ENCODE measurements around the gene VEGFA. TPM values are rescaled to one million over a fixed set of nuclear protein-coding genes. Genes with fewer than 3 reads are reported as not detected.

VEGFA gene
- total RNA-seq, 4 donors from 2014 or later = 81.0 to 247 (median 156) TPM

GRCh38 chr6:43793154-43793874 lies 23.3 kb downstream of the VEGFA start:
- TF ChIP-seq CTCF (IDR thresholded peaks at IDR 0.05) = no peak
- TF ChIP-seq POLR2A (IDR thresholded peaks at IDR 0.05) = no peak
- no peaks in the 10 kb centered on the region for H3K27me3 ChIP-seq
- H3K9me3 ChIP-seq = no peaks in the 10 kb centered on the region
- intact Hi-C loops (cut with DNase I; ENCODE audit: low total_unique reads) = no loop called here
- no peak for DNase-seq
- no peaks in the 10 kb centered on the region for H3K36me3 ChIP-seq
- no peak overlapping the region for H3K27ac ChIP-seq
- no peaks in the 10 kb centered on the region for H3K4me1 ChIP-seq
- no peak overlapping the region for H3K4me3 ChIP-seq

GRCh38 chr6:43793875-43794242 lies 23.8 kb downstream of the VEGFA start:
- Histone ChIP-seq H3K27me3 (no peaks in the 10 kb centered on the region), H3K9me3 (no peaks in the 10 kb centered on the region), H3K4me1 (no peaks in the 10 kb centered on the region), H3K4me3 (no peak overlapping the region), H3K27ac (no peak overlapping the region), H3K36me3 (no peaks in the 10 kb centered on the region)
- intact Hi-C loops (cut with DNase I; ENCODE audit: low total_unique reads) = no loop called here
- TF ChIP-seq CTCF (IDR thresholded peaks at IDR 0.05) = no peak
- no peak for TF ChIP-seq POLR2A (IDR thresholded peaks at IDR 0.05)
- no peak for DNase-seq

GRCh38 chr6:43795421-43795820 lies 25.4 kb downstream of the VEGFA start:
- no peaks in the 10 kb centered on the region for H3K27me3 ChIP-seq
- DNase-seq = no peak
- H3K4me1 ChIP-seq = no peaks in the 10 kb centered on the region
- no peaks in the 10 kb centered on the region for H3K36me3 ChIP-seq
- H3K9me3 ChIP-seq = no peaks in the 10 kb centered on the region
- TF ChIP-seq POLR2A (IDR thresholded peaks at IDR 0.05) (no peak), CTCF (IDR thresholded peaks at IDR 0.05) (no peak)
- H3K27ac ChIP-seq = no peak overlapping the region
- no peak overlapping the region for H3K4me3 ChIP-seq
- intact Hi-C loops (cut with DNase I; ENCODE audit: low total_unique reads) = no loop called here

- no peak for DNase-seq
- no peak for TF ChIP-seq CTCF (IDR thresholded peaks at IDR 0.05)
- TF ChIP-seq POLR2A (IDR thresholded peaks at IDR 0.05) = no peak
- H3K27me3 ChIP-seq = no peaks in the 10 kb centered on the region
- no peaks in the 10 kb centered on the region for H3K9me3 ChIP-seq
- intact Hi-C loops (cut with DNase I; ENCODE audit: low total_unique reads) = no loop called here
- no peak overlapping the region for H3K4me3 ChIP-seq
- no peak overlapping the region for H3K27ac ChIP-seq
- H3K4me1 ChIP-seq = no peaks in the 10 kb centered on the region
- no peaks in the 10 kb centered on the region for H3K36me3 ChIP-seq
Measured at GRCh38 chr6:43796168-43796567, 26.2 kb downstream of the VEGFA start.

- H3K4me3 ChIP-seq = no peak overlapping the region
- no peaks in the 10 kb centered on the region for H3K36me3 ChIP-seq
- TF ChIP-seq CTCF (IDR thresholded peaks at IDR 0.05) (no peak), POLR2A (IDR thresholded peaks at IDR 0.05) (no peak)
- H3K27me3 ChIP-seq = no peaks in the 10 kb centered on the region
- H3K4me1 ChIP-seq = no peaks in the 10 kb centered on the region
- no peak for DNase-seq
- no peaks in the 10 kb centered on the region for H3K9me3 ChIP-seq
- intact Hi-C loops (cut with DNase I; ENCODE audit: low total_unique reads) = no loop called here
- no peak overlapping the region for H3K27ac ChIP-seq
Measured at GRCh38 chr6:43796903-43797890, 27.2 kb downstream of the VEGFA start.
